ENCODE measurements around the gene THSD4.

DNA sequence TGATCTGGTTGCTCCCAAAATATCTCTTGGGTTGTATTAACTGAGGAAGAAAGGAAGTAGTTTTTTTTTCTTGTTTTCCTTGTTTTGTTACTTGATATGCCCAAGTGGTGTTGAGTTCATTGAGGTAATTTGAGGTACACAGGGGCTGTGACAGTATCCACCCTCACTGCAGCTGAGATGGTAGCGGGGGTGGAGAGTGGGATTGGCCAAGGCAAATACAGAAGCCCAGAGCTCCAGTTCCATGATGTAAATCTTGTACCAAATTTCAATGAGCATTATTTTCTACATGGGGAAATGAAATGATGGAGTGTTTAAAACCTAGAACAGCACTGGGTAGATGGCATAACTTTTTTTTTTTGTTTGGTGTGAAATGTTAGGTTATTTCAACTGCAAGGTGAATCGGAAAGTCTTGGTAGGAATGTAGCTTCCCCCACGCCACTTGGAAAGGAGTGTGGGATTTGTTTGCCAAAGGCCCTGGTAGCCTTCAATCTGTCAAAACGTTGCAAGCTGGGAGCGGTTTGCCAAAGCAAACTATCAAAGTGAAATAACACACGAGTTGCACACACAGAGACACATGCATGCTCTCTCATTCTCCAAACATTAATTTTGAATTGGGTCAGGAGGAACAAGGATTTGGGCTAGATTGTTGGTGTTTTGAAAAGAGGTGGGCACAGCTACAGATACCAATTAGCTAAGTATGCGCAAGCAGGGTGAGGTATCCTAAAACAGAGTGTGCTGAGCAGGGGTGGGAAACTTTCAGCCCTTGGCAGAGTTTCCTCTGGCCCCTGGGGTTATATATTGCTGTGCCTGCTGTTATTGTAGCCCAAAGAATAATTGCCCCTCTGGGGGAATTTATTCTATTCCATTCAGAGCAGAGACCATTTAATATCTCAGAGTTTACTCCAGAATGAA lies 34.6 kb downstream of the THSD4 start:
- TF ChIP-seq POLR2AphosphoS5 (IDR thresholded peaks at IDR 0.05) (no peak), CTCF (IDR thresholded peaks at IDR 0.05) (no peak), POLR2A (IDR thresholded peaks at IDR 0.05) (no peak), EP300 (IDR thresholded peaks at IDR 0.05) (no peak)

Measured in upper lobe of left lung (tissue), 4 donors.